CD4-positive, alpha-beta T cell treated with Interleukin-2 at 100 ng/mL for 4 hours (primary cell): ENCODE data around the gene APMAP.

Source experiments
- DNase-seq: peaks from one replicate; pipeline ENCODE4 v3.0.0-alpha.2; 2020; ENCODE audit warnings: low spot score

Gene APMAP

GRCh38 chr20:24992487-24993205 lies at the start of gene APMAP:
TSS of gene APMAP (minus strand) at chr20:24992751. CDS start at chr20:24992688, 63 bp downstream.
- DNase-seq: peak; percentile 95

GRCh38 chr20:25041813-25042530 lies 49.4 kb upstream of the APMAP start:
- no peak for DNase-seq

- DNase-seq: no peak
Measured at GRCh38 chr20:25040438-25040831, 47.9 kb upstream of the APMAP start.

- no peak for DNase-seq
Measured at GRCh38 chr20:25039697-25040437, 47.3 kb upstream of the APMAP start.

GRCh38 chr20:25038591-25039015 lies 46.1 kb upstream of the APMAP start:
- DNase-seq: no peak

- DNase-seq: no peak
Measured at GRCh38 chr20:25038103-25038410, 45.5 kb upstream of the APMAP start.

GRCh38 chr20:25037288-25038102 lies 44.9 kb upstream of the APMAP start:
- DNase-seq: no peak

- DNase-seq: no peak
Measured at GRCh38 chr20:25036331-25036936, 43.9 kb upstream of the APMAP start.

GRCh38 chr20:25035921-25036320 lies 43.4 kb upstream of the APMAP start:
- DNase-seq: peak; percentile 29

- DNase-seq: no peak
Measured at GRCh38 chr20:25033924-25034300, 41.4 kb upstream of the APMAP start.

GRCh38 chr20:25033265-25033923 lies 40.8 kb upstream of the APMAP start:
- DNase-seq: no peak

GRCh38 chr20:25032478-25033264 lies 40.1 kb upstream of the APMAP start:
- DNase-seq: no peak

- no peak for DNase-seq
Measured at GRCh38 chr20:25032065-25032477, 39.5 kb upstream of the APMAP start.

GRCh38 chr20:25031241-25031640 lies 38.7 kb upstream of the APMAP start:
- DNase-seq: no peak

GRCh38 chr20:25030649-25031207 lies 38.2 kb upstream of the APMAP start:
- DNase-seq: no peak

GRCh38 chr20:25030007-25030648 lies 37.6 kb upstream of the APMAP start:
- DNase-seq: no peak

GRCh38 chr20:25025986-25026605 lies 33.5 kb upstream of the APMAP start:
- no peak for DNase-seq

- DNase-seq: no peak
Measured at GRCh38 chr20:25025091-25025861, 32.7 kb upstream of the APMAP start.
